ENCODE results near the gene TNRC6B.

DNA sequence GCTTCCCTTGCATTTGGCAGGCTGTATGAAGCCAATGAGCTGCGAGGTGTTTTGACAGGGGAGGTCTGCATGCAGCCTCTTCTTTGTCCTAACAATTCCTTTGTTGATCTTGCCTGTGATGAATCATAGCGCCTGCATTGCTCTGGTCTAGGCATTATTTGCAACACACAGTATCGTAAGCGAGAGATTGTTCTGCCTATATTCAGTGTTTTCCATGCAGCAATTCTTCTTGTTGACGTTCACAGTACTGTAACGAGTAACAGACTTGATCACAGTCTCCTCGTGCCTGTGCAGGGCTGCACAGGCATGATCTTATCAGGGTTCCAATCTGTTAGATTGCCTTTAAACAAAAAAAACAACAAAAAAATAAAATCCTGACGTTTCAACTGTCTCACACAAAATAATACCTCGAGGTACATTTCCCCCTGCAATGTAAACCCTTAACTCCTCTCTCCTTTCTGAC, 154.6 kb downstream of the TNRC6B start:
- TF ChIP-seq, protein P1, sequence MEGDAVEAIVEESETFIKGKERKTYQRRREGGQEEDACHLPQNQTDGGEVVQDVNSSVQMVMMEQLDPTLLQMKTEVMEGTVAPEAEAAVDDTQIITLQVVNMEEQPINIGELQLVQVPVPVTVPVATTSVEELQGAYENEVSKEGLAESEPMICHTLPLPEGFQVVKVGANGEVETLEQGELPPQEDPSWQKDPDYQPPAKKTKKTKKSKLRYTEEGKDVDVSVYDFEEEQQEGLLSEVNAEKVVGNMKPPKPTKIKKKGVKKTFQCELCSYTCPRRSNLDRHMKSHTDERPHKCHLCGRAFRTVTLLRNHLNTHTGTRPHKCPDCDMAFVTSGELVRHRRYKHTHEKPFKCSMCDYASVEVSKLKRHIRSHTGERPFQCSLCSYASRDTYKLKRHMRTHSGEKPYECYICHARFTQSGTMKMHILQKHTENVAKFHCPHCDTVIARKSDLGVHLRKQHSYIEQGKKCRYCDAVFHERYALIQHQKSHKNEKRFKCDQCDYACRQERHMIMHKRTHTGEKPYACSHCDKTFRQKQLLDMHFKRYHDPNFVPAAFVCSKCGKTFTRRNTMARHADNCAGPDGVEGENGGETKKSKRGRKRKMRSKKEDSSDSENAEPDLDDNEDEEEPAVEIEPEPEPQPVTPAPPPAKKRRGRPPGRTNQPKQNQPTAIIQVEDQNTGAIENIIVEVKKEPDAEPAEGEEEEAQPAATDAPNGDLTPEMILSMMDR (conservative IDR thresholded peaks at IDR 0.05) = no peak
- no peak for TF ChIP-seq EZH2 (IDR thresholded peaks at IDR 0.05; ENCODE audit: low read depth)

All from PC-9 (cell line).